SK-N-SH (cell line): ENCODE measurements around the gene HS3ST1. TPM values are rescaled to one million over a fixed set of nuclear protein-coding genes. Genes with fewer than 3 reads are reported as not detected.

ENCODE experiments used
- CTCF ChIA-PET: fragments of 300-600, 350-600 bp; formaldehyde crosslinking; extraction: SDS; loops from one replicate; lab custom pipeline; 2021; lab: Yijun Ruan, JAX
- POLR2A ChIA-PET: fragments of 350-600 bp; sonication (Branson Sonifier 250); formaldehyde crosslinking; extraction: SDS; loops from one replicate; lab custom pipeline; 2020; ENCODE audit warnings: antibody characterized with exemption, inconsistent platforms; lab: Yijun Ruan, JAX
- DNase-seq: peaks from one replicate; pipeline ENCODE4 v3.0.0; 2012
- H2AFZ ChIP-seq: fragments of 200-600 bp; sonication (generic); 2 replicates; pipeline ENCODE4 v1.8.1; 2016; ENCODE audit warnings: antibody characterized with exemption, mild to moderate bottlenecking, low read depth
- H3F3A ChIP-seq: fragments of 200-600 bp; sonication (generic); replicated peaks from 2 replicates; pipeline ENCODE3; 2016; ENCODE audit warnings: antibody characterized with exemption, mild to moderate bottlenecking; ENCODE audit not compliant: insufficient read depth
- H3K27ac ChIP-seq, 2 experiments: fragments of 200-500 bp in 1 of 2; fragments of 200-600 bp in 1 of 2; sonication (Bioruptor generic) in 1 of 2; sonication (generic), shearing (Covaris generic) in 1 of 2; 2 replicates each; pipeline versions ENCODE4 v1.5.1 to v1.6.1; 2014 to 2016; ENCODE audit warnings: low read depth in 2 of 2, inconsistent platforms in 1 of 2, low read length in 1 of 2, mild to moderate bottlenecking in 1 of 2, mixed read lengths in 1 of 2
- H3K27me3 ChIP-seq: fragments of 200-600 bp; sonication (generic), shearing (Covaris generic); 2 replicates; pipeline ENCODE4 v1.6.1; 2016; ENCODE audit warnings: mixed run types; ENCODE audit not compliant: insufficient read depth
- H3K36me3 ChIP-seq, 2 experiments: fragments of 200-500 bp in 1 of 2; fragments of 200-600 bp in 1 of 2; sonication (Bioruptor generic) in 1 of 2; sonication (generic) in 1 of 2; replicated peaks in 1 of 2; 2 replicates each; pipeline versions ENCODE3 to v1.5.1; 2014 to 2016; ENCODE audit warnings: low read length in 1 of 2, mild to moderate bottlenecking in 1 of 2; ENCODE audit not compliant: insufficient read depth in 2 of 2, control insufficient read depth in 1 of 2
- H3K4me1 ChIP-seq, 2 experiments: fragments of 200-500 bp in 1 of 2; fragments of 200-600 bp in 1 of 2; sonication (Bioruptor generic) in 1 of 2; sonication (generic), shearing (Covaris generic) in 1 of 2; 2 replicates each; pipeline versions ENCODE4 v1.5.1 to v1.6.1; 2014 to 2016; ENCODE audit warnings: low read depth in 1 of 2, low read length in 1 of 2, mixed run types in 1 of 2; ENCODE audit not compliant: insufficient read depth in 2 of 2, control insufficient read depth in 1 of 2
- H3K4me2 ChIP-seq: fragments of 200-600 bp; sonication (generic), shearing (Covaris generic); 2 replicates; pipeline ENCODE4 v1.6.1; 2017; ENCODE audit warnings: mixed run types
- H3K4me3 ChIP-seq, 2 experiments: fragments of 200-500 bp in 1 of 2; fragments of 200-600 bp in 1 of 2; sonication (Bioruptor generic) in 1 of 2; sonication (generic), shearing (Covaris generic) in 1 of 2; 2 replicates each; pipeline versions ENCODE4 v1.5.1 to v1.8.1; 2014 to 2016; ENCODE audit warnings: low read depth in 2 of 2, inconsistent platforms in 1 of 2, low read length in 1 of 2, mild to moderate bottlenecking in 1 of 2, mixed read lengths in 1 of 2, moderate library complexity in 1 of 2
- H3K79me2 ChIP-seq: fragments of 200-600 bp; sonication (generic); 2 replicates; pipeline ENCODE4 v1.8.1; 2017; ENCODE audit warnings: mild to moderate bottlenecking; ENCODE audit not compliant: insufficient read depth
- H3K9ac ChIP-seq: fragments of 200-600 bp; sonication (generic); 2 replicates; pipeline ENCODE4 v1.6.1; 2017; ENCODE audit warnings: mixed run types
- H3K9me2 ChIP-seq: fragments of 200-600 bp; sonication (generic); 2 replicates; pipeline ENCODE4 v1.6.1; 2017; ENCODE audit warnings: mixed run types
- H3K9me3 ChIP-seq: fragments of 200-600 bp; sonication (generic); 2 replicates; pipeline ENCODE4 v1.6.1; 2017; ENCODE audit warnings: mixed run types, mild to moderate bottlenecking, moderate library complexity
- H4K20me1 ChIP-seq: fragments of 200-600 bp; sonication (generic); 2 replicates; pipeline ENCODE4 v1.6.1; 2017; ENCODE audit warnings: mild to moderate bottlenecking, mixed run types; ENCODE audit not compliant: insufficient read depth
- EP300 ChIP-seq, 2 experiments: IDR thresholded peaks; 2 replicates each; pipeline versions ENCODE4 v1.4.0 to v1.6.1; 2012; ENCODE audit warnings: borderline replicate concordance in 1 of 2, low read depth in 1 of 2, low read length in 1 of 2
- FOXJ3 ChIP-seq: sonication (generic); formaldehyde crosslinking; IDR thresholded peaks from 2 replicates; pipeline ENCODE4 v1.5.1; 2020; ENCODE audit warnings: mild to moderate bottlenecking, missing genetic modification reagents
- NFIC ChIP-seq: IDR thresholded peaks from 2 replicates; pipeline ENCODE4 v1.4.0; 2012; ENCODE audit warnings: borderline replicate concordance
- RAD21 ChIP-seq: IDR thresholded peaks from 2 replicates; pipeline ENCODE4 v1.6.1; 2012; ENCODE audit warnings: mild to moderate bottlenecking, low read length
- RFX5 ChIP-seq: IDR thresholded peaks from 2 replicates; pipeline ENCODE4 v1.6.1; 2012; ENCODE audit warnings: mild to moderate bottlenecking, improper control_type of control experiment, low read length
- SMC3 ChIP-seq: IDR thresholded peaks from 2 replicates; pipeline ENCODE4 v1.6.1; 2012; ENCODE audit warnings: low read depth, low read length, improper control_type of control experiment
- TAF1 ChIP-seq: IDR thresholded peaks from 2 replicates; pipeline ENCODE4 v1.6.1; 2012; ENCODE audit warnings: low read depth, mild to moderate bottlenecking, low read length, moderate library complexity, borderline replicate concordance
- TCF12 ChIP-seq: IDR thresholded peaks from 2 replicates; pipeline ENCODE4 v1.4.0; 2012
- WGBS: methylation state at CpG from one replicate; pipeline ENCODE4 v1.1.6; 2017; ENCODE audit warnings: low lambda C conversion rate; 5-methylcytosine and 5-hydroxymethylcytosine counted together
- polyA plus RNA-seq, 3 experiments: library from polyadenylated mRNA; depleted of rRNA; stranded (reverse); fragments of >200 nt; gene quantifications; 2 replicates each; pipeline ENCODE4 v1.2.3, GENCODE V29; 2012
- TF ChIP-seq, protein P1 (sequence below): fragments of 200-600 bp; sonication (generic); IDR thresholded peaks from 2 replicates; pipeline ENCODE4 v1.6.1; 2017; ENCODE audit warnings: antibody characterized with exemption, mild to moderate bottlenecking, moderate library complexity
- TF ChIP-seq, protein P2 (sequence below): IDR thresholded peaks from 2 replicates; pipeline ENCODE4 v1.4.0; 2012; ENCODE audit warnings: low read depth
- TF ChIP-seq, protein P3 (sequence below): IDR thresholded peaks from 2 replicates; pipeline ENCODE4 v1.4.0; 2012; ENCODE audit warnings: low read depth, borderline replicate concordance

HS3ST1 gene
- polyA plus RNA-seq, 1 of the 3 experiments (the other 2 are of a cell fraction): not detected

DNA sequence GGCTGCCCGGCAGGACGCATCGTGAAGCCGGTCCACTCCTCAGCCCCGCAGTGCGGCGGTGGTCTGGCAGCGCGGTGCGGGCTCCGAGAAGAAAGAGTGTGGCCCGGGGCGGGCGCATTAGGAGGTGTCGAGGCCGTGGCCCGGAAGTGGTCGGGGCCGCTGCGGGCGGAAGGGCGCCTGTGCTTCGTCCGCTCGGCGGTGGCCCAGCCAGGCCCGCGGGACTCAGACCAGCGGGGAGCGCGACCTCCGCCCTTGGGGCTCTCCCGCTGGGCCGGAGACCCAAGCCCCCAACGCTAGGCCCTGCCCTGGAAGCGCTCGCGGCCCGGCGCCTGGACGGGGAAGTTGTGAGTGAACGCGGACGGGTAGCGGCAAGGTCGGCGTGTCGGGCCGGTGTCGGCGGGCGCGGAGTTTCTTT, 60.0 kb downstream of the HS3ST1 start:
- WGBS: 55% methylated on average over 38 of the region's 53 CpGs
- Histone ChIP-seq H3K4me2 (no peak overlapping the region), H3K27ac (no peak overlapping the region), H3K4me3 (no peak overlapping the region), H3K9me2 (no peaks in the 10 kb centered on the region), H3K9ac (no peak overlapping the region), H2AFZ (no peak overlapping the region), H3K79me2 (no peaks in the 10 kb centered on the region), H3K9me3 (no peaks in the 10 kb centered on the region), H4K20me1 (no peaks in the 10 kb centered on the region), H3F3A (no peaks in the 10 kb centered on the region), H3K27me3 (no peaks in the 10 kb centered on the region), H3K36me3 (no peaks in the 10 kb centered on the region), H3K4me1 (no peaks in the 10 kb centered on the region)
- CTCF ChIA-PET: no interaction called here
- no peak for DNase-seq
- TF ChIP-seq NFIC (no peak), FOXJ3 (CRISPR knock-in tag) (no peak), RAD21 (no peak), RFX5 (no peak)
- TF ChIP-seq, protein P1, sequence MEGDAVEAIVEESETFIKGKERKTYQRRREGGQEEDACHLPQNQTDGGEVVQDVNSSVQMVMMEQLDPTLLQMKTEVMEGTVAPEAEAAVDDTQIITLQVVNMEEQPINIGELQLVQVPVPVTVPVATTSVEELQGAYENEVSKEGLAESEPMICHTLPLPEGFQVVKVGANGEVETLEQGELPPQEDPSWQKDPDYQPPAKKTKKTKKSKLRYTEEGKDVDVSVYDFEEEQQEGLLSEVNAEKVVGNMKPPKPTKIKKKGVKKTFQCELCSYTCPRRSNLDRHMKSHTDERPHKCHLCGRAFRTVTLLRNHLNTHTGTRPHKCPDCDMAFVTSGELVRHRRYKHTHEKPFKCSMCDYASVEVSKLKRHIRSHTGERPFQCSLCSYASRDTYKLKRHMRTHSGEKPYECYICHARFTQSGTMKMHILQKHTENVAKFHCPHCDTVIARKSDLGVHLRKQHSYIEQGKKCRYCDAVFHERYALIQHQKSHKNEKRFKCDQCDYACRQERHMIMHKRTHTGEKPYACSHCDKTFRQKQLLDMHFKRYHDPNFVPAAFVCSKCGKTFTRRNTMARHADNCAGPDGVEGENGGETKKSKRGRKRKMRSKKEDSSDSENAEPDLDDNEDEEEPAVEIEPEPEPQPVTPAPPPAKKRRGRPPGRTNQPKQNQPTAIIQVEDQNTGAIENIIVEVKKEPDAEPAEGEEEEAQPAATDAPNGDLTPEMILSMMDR: no peak
- TF ChIP-seq, all 33 proteins: peak for 0
- POLR2A ChIA-PET: no interaction called here

DNA sequence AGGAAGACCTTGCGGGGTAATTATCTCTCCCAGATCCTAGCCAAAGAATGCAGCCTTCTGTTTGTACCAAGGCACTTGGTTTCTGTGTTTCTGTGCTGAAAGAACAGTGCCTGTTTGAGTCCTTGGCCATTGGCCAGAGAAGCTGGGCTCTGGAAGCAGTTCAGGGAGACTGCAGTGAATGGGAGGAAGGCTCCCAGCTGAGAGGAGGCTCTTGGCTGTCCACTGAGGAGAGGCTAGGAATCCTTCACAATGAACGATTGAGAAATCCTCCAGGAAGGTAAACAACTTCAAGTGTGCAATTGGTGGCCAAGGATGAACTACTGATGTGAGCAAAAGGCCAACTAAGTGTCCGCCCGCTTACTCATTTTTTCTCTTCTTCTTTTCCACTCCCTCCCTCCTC, 61.3 kb downstream of the HS3ST1 start:
- no peak overlapping the region for H3K4me2 ChIP-seq
- no peak overlapping the region for H3K9ac ChIP-seq
- no peaks in the 10 kb centered on the region for H3K9me3 ChIP-seq
- no peak overlapping the region for H3K27ac ChIP-seq
- ChIA-PET CTCF (no interaction called here), POLR2A (no interaction called here)
- H3K79me2 ChIP-seq: no peaks in the 10 kb centered on the region
- 6% methylated on average over 4 of the region's 4 CpGs for WGBS
- H3K36me3 ChIP-seq: no peaks in the 10 kb centered on the region
- H3K27me3 ChIP-seq: no peaks in the 10 kb centered on the region
- TF ChIP-seq TCF12: no peak
- no peak for TF ChIP-seq EP300 (IDR thresholded peaks at IDR 0.05; ENCODE audit: borderline replicate concordance in 1 of 2, low read depth in 1 of 2, low read length in 1 of 2)
- TF ChIP-seq TAF1: no peak
- TF ChIP-seq RFX5: no peak
- TF ChIP-seq, protein P1: no peak
- no peak for TF ChIP-seq SMC3
- TF ChIP-seq, protein P2, sequence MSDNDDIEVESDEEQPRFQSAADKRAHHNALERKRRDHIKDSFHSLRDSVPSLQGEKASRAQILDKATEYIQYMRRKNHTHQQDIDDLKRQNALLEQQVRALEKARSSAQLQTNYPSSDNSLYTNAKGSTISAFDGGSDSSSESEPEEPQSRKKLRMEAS: no peak
- TF ChIP-seq, protein P3, sequence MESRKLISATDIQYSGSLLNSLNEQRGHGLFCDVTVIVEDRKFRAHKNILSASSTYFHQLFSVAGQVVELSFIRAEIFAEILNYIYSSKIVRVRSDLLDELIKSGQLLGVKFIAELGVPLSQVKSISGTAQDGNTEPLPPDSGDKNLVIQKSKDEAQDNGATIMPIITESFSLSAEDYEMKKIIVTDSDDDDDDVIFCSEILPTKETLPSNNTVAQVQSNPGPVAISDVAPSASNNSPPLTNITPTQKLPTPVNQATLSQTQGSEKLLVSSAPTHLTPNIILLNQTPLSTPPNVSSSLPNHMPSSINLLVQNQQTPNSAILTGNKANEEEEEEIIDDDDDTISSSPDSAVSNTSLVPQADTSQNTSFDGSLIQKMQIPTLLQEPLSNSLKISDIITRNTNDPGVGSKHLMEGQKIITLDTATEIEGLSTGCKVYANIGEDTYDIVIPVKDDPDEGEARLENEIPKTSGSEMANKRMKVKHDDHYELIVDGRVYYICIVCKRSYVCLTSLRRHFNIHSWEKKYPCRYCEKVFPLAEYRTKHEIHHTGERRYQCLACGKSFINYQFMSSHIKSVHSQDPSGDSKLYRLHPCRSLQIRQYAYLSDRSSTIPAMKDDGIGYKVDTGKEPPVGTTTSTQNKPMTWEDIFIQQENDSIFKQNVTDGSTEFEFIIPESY: no peak
- H3F3A ChIP-seq: no peaks in the 10 kb centered on the region
- DNase-seq: no peak
- no peak overlapping the region for H2AFZ ChIP-seq
- H3K4me3 ChIP-seq: no peak overlapping the region
- no peaks in the 10 kb centered on the region for H3K4me1 ChIP-seq
- H4K20me1 ChIP-seq: no peaks in the 10 kb centered on the region
- H3K9me2 ChIP-seq: no peaks in the 10 kb centered on the region
